GM19023 (cell line): ENCODE data around the gene LINC00305.
A peak's percentile ranks its signal among the peaks of the same experiment; 100 is the strongest.

ENCODE experiments used
- ATAC-seq: cut with Tn5 transposase; IDR thresholded peaks from one replicate; pipeline ENCODE4 v1.9.1; 2021; ENCODE audit warnings: mild to moderate bottlenecking, moderate library complexity; ENCODE audit not compliant: unreplicated experiment

The LINC00305 gene

DNA sequence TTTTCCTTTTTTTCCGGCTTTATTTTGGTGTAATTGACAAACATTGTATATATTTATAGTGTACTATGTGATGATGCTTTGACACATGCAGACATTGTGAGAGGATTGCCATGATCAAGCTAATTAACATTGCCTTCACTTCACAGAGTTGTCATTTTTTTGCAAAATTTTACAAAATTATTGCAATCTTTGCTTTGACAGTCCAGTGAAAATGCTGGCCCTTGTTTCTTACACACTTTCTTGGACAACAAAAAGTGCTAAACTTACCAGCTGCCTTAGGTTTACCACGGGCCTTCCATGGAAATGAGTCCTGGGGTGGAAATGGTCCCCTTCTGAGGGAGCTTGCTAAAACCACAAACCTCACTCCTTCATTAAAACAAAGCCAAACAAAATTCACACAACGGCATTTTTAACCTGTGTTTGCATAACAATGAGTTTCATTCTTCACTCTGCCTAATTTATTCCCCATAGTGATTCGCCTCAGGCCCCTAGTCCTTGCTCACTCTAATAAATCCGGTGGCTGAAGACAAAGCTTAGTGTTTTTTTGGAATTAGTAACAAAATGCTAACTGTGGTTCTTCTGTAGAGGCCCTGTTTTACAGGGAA is 32.2 kb downstream of the LINC00305 start:
- ATAC-seq, result no peak

DNA sequence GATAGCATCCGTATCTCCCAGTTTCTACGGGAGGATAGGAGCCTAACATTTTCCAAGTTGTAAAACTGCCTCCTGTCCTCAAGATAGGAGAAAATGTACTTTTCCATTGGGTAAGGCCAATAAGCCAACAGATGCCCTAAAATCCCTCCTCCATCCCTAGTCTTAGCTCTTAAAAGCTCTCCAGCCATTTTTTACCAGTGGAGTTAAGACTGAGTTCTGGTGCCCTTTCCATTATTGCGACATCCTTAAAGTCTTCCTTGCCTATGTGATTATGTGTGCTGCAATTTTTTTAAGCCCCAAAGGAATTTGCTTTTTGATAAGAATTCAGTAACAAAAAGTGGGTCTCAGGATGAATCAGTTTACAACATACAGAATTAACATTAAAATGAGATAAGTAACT is 33.0 kb downstream of the LINC00305 start:
- ATAC-seq, result no peak

DNA sequence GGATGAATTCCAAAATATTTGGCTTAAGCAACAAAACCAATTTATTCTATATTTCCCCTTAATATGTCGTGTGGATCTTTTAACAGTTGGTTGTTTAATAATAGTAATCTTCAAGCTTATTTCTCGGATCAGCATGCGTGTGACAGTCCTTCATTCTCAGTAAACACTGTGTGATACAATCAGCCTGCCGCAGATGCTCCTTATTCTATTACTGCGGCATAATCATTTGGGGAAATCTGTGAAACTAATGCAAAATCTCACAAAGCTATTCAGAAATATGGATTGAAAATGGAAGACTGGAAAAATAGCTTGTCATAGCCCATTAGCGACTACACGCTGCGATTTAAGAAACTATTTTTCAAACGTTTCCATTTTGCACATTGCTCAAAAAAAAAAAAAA is 36.9 kb downstream of the LINC00305 start:
- ATAC-seq, result no peak

DNA sequence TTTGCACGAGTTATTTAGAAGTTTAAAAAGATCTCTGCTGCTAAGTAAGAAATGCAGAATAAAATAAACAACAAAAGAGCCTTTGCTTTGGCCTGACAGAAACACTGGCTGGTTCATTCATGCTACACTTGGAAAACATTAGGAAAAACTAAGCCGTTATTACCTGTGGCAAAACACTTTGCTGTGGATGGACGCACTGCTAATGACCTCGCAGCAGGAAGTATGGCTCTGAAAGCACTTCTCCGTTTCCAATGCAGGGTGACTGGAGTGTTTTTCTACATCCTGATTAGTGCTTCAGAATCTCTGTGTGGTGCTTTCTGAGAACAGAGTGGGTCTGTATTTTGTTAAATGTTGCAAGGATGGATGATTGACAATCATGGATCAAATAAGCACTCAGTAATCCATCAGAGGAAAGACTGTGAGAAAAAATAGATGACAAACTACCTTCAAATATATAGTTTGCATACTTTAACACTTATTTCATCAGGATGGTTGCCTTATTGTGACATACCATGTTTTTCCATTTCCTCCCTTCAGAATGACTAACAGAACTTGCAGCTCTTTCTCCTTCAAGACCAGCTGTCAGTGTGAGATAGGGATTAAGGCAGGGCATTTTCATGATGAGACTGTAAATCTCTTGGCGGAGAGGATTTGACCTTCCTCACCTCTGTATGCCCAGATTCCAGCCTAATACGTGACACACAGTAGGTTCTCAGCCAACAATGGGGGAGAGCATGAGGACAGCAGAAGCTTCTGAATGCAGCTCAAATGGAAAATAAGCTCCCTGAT is 38.0 kb downstream of the LINC00305 start:
- no peak for ATAC-seq

DNA sequence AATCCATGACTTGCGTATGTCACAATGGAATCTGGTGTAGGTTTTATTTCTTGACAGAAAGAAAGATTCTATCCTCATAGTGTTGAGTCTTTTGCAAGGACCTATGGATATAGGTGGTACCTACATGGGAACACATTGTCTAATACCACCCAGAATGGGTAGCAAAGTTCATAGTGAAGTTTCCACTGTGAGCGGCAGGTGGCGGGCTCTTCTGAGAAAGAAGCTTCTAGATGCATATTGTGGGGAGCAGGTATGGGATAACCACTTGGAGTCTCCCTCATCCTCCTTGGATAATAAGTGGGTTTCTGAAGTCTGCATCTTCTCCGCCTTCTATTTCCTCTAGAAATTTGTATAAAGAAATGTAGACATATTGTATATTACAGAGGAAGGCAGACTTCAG is 44.9 kb downstream of the LINC00305 start:
- no peak for ATAC-seq

- ATAC-seq, result peak; percentile 60
These were observed 48.6 kb downstream of the LINC00305 start for GRCh38 chr18:64100116-64100922.

DNA sequence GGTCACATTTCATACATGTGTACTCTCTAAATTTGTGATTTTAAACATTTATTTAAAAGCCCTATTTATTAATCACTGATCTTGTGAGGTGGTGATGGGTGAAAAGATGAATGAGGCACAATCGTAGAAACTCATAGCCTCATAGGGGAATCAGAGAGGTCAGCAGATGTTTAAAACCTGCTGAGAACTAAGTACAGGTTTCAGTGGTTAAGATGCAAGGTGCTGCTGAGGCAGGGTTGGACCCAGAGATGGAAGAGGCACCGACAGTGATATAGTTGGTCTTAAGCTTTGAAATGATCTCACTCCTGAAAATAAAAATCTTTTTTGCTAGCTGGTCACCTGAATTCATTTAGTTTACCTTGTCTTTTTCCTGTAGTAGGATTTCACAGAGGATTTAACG is 49.6 kb downstream of the LINC00305 start:
- peak; percentile 37 for ATAC-seq

- no peak for ATAC-seq
These were observed 51.4 kb downstream of the LINC00305 start for GRCh38 chr18:64097497-64097896.

- no peak for ATAC-seq
These were observed 53.8 kb downstream of the LINC00305 start for GRCh38 chr18:64095056-64095455.

GRCh38 chr18:64094210-64094609 is 54.7 kb downstream of the LINC00305 start:
- ATAC-seq, result no peak

- no peak for ATAC-seq
These were observed 57.4 kb downstream of the LINC00305 start for GRCh38 chr18:64091526-64091925.

GRCh38 chr18:64090876-64091275 is 58.0 kb downstream of the LINC00305 start:
- ATAC-seq, result no peak

GRCh38 chr18:64083916-64084315 is 65.0 kb downstream of the LINC00305 start:
- ATAC-seq, result no peak

GRCh38 chr18:64082513-64082912 is 66.4 kb downstream of the LINC00305 start:
- no peak for ATAC-seq

- no peak for ATAC-seq
These were observed 66.8 kb downstream of the LINC00305 start for GRCh38 chr18:64082054-64082453.

GRCh38 chr18:64073971-64074370 is 74.9 kb downstream of the LINC00305 start:
- no peak for ATAC-seq

- ATAC-seq, result no peak
These were observed 93.9 kb downstream of the LINC00305 start for GRCh38 chr18:64055019-64055418.

GRCh38 chr18:64053246-64053645 is 95.6 kb downstream of the LINC00305 start:
- no peak for ATAC-seq

DNA sequence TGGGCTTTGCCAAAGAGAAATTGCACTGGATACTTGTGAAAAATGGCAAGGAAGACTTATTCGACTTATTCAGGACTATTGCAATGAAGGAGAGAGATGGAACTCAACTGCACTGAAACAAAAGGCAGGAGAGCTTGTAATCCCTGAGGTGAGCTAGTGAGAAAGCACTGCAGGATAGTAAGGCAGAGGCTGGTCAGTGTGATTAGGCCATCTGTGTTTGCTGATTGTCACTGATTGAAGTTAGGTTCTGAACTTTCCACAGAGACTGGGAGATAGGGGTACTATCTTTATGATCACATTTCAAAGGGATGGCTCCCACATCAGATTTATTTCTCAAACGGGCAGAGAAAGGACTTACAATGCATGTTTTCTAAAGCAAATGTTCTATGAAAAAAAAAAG is 96.1 kb downstream of the LINC00305 start:
- ATAC-seq, result no peak

GRCh38 chr18:64044616-64045015 is 104.3 kb downstream of the LINC00305 start:
- no peak for ATAC-seq

- no peak for ATAC-seq
These were observed 106.0 kb downstream of the LINC00305 start for GRCh38 chr18:64042728-64043358.
